ENCODE data around the gene RFTN2. TPM values are rescaled to one million over a fixed set of nuclear protein-coding genes. Genes with fewer than 3 reads are reported as not detected.

RFTN2 gene
- total RNA-seq, 3 donors from 2014 or later = 1.9 to 5.5 (median 2.0) TPM

GRCh38 chr2:197708331-197708730 is 32.9 kb upstream of the RFTN2 start:
- DNase-seq (no peak), ATAC-seq (no peak)
- Histone ChIP-seq H3K9me3 (no peaks in the 10 kb centered on the region), H3K4me3 (no peak overlapping the region), H3K36me3 (ENCODE audit: low read depth) (no peaks in the 10 kb centered on the region), H3K4me1 (ENCODE audit: low read depth) (peaks cover 12% of the 10 kb centered on the region)
- intact Hi-C loops (cut with DNase I, micrococcal nuclease) = no loop called here
- TF ChIP-seq CTCF (IDR thresholded peaks at IDR 0.05) = no peak

GRCh38 chr2:197707316-197708213 is 32.2 kb upstream of the RFTN2 start:
- H3K9me3 ChIP-seq = no peaks in the 10 kb centered on the region
- no peaks in the 10 kb centered on the region for H3K36me3 ChIP-seq (ENCODE audit: low read depth)
- peak in 1 of 3 donors; percentile 23 for DNase-seq
- H3K4me3 ChIP-seq = no peak overlapping the region
- no peak for ATAC-seq
- intact Hi-C loops (cut with DNase I, micrococcal nuclease) = no loop called here
- TF ChIP-seq CTCF (IDR thresholded peaks at IDR 0.05) = peak; percentile 58
- peaks cover 12% of the 10 kb centered on the region for H3K4me1 ChIP-seq (ENCODE audit: low read depth)

- TF ChIP-seq CTCF (IDR thresholded peaks at IDR 0.05) = no peak
- no peaks in the 10 kb centered on the region for H3K36me3 ChIP-seq (ENCODE audit: low read depth)
- no peak for ATAC-seq
- peaks cover 12% of the 10 kb centered on the region for H3K4me1 ChIP-seq (ENCODE audit: low read depth)
- DNase-seq = peak in 1 of 3 donors; percentile 6
- H3K9me3 ChIP-seq = no peaks in the 10 kb centered on the region
- intact Hi-C loops (cut with DNase I, micrococcal nuclease) = no loop called here
- no peak overlapping the region for H3K4me3 ChIP-seq
Observed at GRCh38 chr2:197706839-197707207, 31.4 kb upstream of the RFTN2 start.

- Histone ChIP-seq H3K9me3 (no peaks in the 10 kb centered on the region), H3K36me3 (ENCODE audit: low read depth) (no peaks in the 10 kb centered on the region), H3K4me3 (peak overlapping the region; percentile 76), H3K4me1 (ENCODE audit: low read depth) (peaks cover 12% of the 10 kb centered on the region)
- ATAC-seq (peak; percentile 2), DNase-seq (peak in 2 of 3 donors; percentile 33 to 52)
- TF ChIP-seq CTCF (IDR thresholded peaks at IDR 0.05) = no peak
- intact Hi-C loops (cut with DNase I, micrococcal nuclease) = no loop called here
Observed at GRCh38 chr2:197705912-197706838, 30.8 kb upstream of the RFTN2 start.

- peaks cover 12% of the 10 kb centered on the region for H3K4me1 ChIP-seq (ENCODE audit: low read depth)
- H3K9me3 ChIP-seq = no peaks in the 10 kb centered on the region
- ATAC-seq (peak; percentile 97), DNase-seq (peak; percentile 94 to 96 (median 95))
- TF ChIP-seq CTCF (IDR thresholded peaks at IDR 0.05) = peak; percentile 7
- intact Hi-C loops (cut with DNase I, micrococcal nuclease) = no loop called here
- H3K36me3 ChIP-seq (ENCODE audit: low read depth) = no peaks in the 10 kb centered on the region
- peak within 1 kb of the TSS; percentile 76 for H3K4me3 ChIP-seq
Observed at GRCh38 chr2:197705121-197705911, 29.9 kb upstream of the RFTN2 start, which contains the start of gene MARS2. Gene MARS2, plus strand, starts transcription at chr2:197705369. Its CDS starts 37 bp downstream, at chr2:197705406.
